T follicular helper cell (primary cell): ENCODE data around the gene PTPRG.

ENCODE experiments used
- DNase-seq: peaks from one replicate; pipeline ENCODE4 v3.0.0-alpha.2; 2020; ENCODE audit warnings: low read depth

The PTPRG gene

DNA sequence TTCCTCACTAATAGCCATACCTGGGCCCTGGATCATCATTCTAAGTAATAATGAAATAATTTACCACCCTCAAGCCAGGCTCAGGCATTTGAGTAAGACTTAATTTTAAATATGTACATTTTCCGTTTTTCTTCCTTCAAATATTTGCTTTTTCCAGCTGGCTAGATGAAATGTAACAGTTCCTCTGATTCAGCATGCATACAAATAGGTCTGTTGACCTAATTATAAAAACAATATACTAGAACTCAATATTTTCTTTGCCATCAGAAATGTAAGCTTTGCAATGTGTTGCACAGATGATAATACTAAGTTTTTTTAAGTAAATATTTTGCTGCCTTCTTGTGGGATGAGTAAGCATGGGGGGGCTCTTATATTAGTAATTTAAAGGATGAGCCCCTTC is 720.4 kb downstream of the PTPRG start:
- DNase-seq: no peak

DNA sequence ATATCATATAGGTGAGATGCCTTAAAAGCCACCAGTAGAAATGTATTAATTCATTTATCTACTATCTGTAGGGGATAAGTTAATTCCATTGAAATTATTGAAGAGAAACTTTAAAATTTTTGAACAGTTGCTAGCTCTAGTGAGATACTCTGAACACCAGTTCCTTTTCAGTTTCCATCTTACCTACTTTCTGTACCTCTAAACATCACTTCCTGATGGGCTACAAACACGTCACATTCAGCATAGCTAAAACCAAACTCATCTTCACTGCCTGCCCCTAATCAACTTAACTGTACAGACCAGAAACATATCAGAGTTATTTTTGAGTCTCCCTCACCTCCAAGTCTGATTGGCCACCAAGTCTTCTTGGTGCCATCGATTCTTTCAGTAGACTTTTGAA is 723.1 kb downstream of the PTPRG start:
- DNase-seq: no peak

DNA sequence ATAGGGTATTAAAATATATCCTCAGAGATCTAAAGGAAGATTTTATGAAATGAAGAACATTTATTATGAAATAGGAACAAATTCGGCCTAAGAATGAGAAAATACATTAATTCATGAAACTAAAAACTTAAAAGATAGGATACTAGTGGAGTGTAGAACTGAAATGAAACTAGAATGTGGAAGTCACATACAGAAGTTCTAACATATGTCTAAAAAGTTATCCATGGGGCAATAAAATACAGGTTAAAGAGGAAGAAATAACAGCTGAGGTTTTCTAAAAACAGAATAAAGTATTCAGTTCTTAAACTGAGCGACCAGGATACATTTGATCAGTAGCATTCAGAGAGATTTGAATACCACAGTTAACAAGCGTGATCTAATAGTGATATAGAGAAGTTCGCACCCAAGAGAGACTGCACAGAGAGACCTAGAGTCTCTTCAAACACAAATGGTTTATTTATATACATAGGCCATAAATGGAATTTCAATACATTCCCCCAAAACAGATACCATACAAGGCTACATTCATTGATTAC is 726.1 kb downstream of the PTPRG start:
- no peak for DNase-seq

DNA sequence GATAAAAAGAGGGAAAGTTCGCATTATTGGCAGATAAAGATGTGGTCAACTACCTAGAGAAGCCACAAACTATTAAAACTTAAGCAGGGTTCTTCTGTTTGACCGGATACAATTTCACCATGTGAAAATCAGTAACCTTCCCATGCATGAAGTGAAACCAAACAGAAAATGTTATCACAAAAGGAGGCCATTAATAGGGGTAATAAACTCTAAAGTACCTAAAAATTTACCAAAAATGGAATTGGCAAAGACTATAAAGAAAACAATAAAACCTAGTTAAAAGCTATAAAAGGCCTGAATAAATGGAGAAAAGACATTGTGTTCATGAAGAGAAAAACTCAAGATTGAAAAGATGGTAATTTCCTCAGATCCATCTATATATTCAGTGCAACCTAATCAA is 728.6 kb downstream of the PTPRG start:
- DNase-seq: no peak

DNA sequence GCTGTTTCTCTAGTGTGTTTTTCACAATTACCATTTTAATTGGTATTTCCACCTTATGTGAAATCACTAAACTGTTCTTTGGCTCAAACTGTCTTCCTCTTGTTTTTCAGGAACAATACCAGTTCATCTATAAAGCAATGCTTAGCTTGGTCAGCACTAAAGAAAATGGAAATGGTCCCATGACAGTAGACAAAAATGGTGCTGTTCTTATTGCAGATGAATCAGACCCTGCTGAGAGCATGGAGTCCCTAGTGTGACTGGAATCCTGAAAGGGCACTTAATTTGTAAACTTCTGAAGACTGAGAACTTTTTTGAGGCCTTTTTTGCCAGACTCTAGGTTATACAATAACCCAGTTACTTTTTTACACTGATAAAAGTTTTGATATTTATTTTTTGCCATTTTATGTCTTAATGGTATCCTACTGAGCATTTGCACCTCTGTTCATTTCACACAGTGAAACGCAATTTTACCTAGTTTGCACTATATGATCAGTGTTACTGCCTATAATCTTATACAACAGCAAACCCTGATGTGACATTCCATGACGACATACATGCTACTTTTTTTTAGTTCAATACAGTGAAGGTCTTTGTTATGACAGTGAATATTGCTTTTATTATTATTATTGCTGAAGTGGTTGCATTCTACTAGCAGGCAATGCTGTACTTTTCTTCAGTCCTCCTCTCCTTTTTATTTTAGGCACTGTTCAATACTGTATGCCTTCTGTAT is 731.8 kb downstream of the PTPRG start:
- DNase-seq: no peak

DNA sequence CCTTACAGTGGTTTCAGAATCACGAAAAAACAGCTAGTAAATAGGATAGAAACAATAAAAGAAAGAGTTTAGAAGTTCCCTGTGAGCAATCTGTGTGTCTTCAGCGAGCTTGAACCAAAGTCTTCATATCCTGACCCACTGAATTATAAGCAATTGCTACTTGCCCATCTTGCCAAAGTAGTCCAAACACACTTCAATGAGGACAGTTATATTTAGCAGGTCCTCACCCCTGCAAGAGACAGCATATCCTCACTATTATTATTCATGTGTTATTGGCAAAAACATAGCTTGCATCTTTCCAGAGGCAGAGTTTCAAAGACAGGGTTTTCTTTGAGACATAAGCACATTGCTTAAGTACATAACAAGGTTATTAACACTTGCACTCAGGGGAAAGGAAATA is 734.2 kb downstream of the PTPRG start:
- no peak for DNase-seq

DNA sequence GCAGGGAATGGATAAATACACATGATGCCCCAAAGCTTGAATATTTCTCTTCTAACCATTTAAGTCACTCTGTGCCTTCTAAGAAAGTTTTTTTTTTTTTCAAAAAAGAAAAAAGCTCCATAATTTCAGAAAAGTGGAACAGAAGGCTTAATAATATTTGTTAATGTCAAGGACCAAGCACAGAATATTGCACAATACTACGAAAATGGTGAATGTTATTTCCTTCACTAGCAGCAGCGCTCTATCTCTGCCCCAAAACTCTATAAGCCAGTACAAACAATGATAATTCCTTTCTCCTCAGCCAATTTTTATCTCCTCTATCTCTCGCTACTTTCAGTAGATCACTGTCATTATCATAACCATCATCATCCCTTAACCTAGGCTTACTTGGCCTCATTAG is 739.2 kb downstream of the PTPRG start:
- no peak for DNase-seq

DNA sequence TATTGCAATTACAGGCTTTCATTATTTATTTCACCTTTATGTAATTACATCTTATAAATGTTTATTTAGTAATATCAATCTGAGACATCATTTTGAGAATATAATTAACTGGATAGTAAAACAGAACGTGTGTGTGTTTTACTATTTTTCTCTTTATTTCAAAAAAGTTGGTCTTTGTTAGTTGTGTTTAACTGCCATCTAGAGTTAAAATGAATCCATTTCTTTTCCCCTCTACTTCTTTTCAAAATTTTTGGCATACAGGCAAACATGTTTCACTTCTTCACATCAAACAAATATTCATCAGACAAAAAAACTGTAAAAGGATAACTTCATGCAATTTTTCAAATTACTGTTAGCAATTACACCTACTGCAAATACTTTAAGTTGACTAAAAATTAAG is 750.8 kb downstream of the PTPRG start:
- no peak for DNase-seq

DNA sequence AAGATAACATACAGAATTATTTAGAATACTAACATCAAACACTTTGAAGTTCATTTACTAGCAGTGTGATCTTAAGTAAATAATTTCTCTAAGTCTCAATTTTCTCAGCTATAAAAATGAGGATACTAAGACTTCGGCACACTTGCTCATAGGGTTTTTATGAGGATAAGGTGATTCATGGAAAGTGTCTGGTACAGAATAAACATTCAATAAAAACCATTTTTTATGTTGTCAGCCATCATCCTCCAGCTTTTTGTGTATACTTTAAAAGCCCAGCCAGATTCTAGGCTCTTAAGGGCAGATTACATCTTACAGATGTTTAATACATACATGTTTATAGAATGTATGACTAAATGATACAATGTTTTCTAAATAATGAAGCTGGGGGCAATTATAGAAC is 755.2 kb downstream of the PTPRG start:
- DNase-seq: no peak

DNA sequence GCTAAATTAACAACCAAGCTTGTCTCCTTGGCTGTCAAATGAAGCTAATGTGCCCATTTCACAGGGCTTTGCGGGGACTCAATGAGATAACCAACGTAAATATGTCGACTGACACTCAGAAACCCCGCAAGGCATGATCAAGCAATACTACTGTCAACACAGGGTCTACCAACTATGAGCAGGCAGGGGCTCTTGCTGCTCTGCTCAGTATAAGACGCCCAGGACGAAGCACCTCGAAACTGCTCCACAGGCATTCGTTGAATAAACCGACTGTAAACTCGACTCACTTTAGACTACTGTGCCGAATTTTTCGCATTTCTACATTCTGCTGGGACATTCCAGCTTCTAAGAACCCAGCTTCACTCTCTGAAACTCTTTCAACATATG is 757.0 kb downstream of the PTPRG start:
- no peak for DNase-seq

DNA sequence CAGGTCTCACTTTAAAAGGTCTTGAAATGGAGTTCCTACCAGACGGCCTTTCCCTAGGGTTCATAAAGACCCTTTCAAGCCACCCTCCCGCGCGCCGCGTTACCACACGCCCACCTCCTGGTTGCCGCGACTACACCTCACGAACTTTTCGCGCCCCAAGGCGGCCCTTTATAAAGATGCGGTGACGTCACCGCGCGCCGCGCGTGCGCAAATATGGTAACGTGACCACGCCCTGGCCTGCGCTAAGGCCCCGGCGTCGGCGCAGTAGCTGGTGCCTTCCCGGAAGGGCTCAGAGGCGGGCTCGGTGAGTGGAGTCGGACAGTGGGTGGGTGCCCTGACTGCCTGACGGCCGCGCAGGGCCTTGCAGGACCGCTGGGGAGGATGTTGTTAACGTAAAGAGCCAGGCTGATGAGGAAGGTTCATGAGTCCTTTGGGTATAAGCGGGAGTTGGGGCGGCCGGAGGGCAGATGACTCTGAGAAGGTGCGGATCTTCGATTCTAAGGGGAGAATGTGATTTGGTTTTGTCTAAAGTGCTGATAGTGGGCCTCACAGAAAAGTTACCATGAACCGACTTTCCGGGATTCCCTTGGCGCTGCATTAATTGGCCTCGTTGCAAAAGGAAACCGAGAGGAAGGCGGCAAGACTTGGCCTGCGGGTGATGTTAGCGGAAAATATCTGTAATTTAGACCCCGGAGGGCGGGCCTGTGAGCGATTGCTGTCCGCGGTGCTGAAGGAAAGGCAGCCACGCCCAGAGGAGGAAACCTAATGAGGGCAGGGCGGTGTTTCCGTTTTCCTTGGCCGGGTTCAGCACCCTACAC is 757.6 kb downstream of the PTPRG start:
- DNase-seq: peak; percentile 45

DNA sequence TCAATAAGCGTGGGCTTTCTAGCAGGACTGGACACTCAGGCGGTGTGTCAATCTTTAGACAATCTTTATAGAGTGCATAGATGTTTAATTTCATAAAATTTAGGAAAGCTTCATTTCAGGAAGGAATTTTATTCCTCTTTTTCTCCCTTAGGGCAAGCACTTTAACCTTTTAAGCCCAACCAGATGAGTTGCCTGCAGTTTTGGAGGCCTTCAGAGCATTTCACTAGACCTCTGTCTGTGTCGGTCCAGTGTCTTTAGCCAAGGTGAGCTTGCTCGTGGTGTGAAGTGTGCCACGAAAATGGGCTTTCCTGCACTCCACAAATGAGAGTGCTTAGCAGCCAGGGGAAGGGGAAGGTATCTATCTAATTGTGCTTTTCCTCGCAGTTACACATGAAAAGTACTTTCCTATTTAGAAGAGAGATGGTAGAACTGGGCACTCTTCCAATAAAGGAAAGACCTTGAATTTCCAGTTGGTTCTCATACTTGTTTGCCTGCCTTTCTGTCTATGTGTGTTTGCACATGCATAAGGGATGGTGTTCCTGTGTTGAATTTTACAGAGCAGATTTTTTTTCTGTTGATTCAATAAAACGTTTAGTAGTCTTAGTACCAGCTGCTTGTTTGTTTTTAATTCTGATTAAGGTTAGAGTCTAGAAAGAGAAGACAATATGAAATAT is 758.3 kb downstream of the PTPRG start:
- DNase-seq: no peak

DNA sequence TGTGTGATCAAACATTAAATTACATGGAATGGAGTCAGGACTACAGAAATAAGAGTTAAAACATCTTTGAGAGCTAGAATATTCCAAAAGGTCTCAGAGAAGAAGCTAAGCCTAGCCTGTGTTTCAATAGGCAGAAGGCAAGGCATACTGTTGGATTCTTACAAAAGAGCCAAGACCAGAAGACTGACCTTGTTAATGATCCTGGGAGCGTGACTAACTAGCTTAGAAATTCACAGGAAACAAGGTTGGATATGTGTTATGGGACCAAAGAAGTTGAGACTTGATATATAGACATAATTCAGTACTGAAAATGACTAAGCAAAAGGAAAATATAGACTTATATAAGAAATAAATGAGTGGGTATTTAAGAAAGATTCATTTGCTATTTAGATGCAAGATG is 761.9 kb downstream of the PTPRG start:
- DNase-seq: no peak

DNA sequence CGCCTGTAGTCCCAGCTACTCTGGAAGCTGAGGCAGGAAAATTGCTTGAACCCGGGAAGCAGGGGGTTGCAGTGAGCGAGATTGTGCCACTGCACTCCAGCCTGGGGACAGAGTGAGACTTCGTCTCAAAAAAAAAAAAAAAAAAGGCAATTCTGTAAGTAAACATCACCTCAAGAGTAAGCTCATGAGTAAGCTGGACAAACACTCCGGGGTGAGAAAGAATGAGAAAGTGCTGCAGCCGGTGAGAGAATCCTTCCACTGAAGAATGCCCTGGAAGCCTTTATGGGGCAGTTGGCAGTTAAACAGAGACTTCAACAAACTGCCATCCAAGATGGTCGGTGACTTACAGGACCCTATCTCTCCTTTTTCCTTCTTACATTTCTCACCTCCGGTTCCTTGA is 764.5 kb downstream of the PTPRG start:
- no peak for DNase-seq

DNA sequence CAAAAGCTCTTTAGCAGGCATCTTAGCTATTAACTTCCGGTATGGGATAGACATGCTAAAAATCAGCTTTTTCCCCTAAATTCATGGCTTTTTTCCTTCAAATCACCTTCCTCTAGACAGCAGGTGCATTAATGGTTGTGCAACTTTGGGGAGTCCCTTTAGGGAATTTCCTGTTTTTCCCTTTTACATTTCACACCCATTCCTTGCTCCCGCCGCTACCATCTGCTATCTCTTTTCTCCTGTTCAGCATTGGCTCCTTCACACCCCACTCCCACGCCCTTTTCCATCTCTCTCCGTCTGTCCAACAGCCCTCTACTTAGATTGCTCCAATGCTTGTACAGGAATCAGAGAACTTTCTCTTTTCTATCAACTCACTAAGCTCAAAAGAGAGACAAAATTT is 768.6 kb downstream of the PTPRG start:
- no peak for DNase-seq

DNA sequence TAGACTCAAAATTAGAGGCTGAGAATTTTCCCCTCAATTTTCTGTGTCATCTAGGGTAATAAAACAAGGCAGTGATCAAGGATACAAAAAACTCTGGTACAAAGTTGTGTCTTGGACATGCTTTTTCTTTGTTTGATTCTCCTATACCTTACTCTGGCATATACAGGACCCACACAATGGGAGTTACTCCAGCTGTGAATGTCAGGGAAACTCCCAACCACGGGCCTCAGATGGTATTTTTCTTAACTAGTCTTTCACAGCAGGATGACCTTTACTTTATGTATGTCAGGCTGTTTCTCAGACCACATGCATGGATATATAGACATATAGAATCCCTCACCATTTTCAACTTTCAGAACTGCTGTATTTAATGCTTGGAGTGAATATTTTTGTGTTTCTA is 770.6 kb downstream of the PTPRG start:
- no peak for DNase-seq

DNA sequence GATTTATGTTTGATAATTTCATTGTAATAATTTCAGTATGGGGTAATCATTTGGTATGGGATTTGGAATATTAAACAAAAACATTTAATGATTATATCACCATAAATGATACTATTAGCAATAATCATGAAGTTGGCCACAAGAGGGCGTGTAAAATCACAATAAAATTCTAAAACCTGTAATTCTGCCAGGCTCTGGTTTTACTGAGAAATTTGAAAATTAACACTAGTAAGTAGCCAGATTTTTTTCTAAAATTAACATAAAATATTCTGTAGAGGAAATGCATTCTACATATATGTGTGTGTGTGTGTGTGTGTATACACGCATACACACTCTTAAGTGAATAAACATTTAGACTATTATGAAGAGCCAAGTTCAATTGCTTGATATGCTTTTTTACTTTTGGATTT is 771.5 kb downstream of the PTPRG start:
- no peak for DNase-seq

DNA sequence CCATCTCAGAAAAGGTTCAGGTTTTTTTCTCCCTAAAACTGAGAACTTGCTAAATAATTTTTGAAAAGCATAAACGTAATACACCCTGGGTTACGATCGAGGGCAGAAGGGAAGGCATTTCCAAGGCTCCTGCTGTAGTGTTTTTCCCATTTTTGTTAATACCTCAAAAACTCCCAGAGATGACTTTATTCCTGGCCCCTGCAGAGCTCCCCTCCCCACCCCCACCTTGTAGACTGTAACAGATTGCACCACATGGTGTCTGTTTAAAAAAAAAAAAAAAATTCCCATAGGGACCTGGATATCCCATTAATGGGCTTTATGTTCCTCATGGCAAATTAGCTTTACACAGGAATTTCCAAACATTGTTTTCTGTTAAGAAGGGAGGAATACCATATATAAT is 773.8 kb downstream of the PTPRG start:
- DNase-seq: no peak

DNA sequence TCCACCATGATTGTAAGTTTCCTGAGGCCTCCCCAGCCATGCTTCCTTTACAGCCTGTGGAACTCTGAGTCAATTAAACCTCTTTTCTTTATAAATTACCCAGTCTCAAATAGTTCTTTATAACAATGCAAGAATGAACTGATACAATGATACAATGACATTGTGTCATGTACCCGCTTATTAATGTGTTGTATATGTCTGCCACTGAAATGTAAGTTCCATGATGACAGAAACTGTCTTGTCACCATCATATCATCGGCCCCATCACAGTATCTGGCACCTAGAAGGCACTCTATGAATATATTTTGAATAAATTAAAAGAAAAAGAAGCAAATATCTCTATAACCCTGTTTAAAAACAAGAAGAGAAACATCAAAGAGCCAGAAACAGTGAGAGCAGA is 782.4 kb downstream of the PTPRG start:
- DNase-seq: no peak
